ENCODE measurements around the gene PKIB.

Gene PKIB

GRCh38 chr6:122666418-122666817 lies 56.2 kb downstream of the PKIB start:
- no peak for DNase-seq (ENCODE audit: low read depth in 2 of 2)

GRCh38 chr6:122669418-122669817 lies 59.2 kb downstream of the PKIB start:
- no peak for DNase-seq (ENCODE audit: low read depth in 2 of 2)

- DNase-seq (ENCODE audit: low read depth in 2 of 2), result no peak
These were observed 59.7 kb downstream of the PKIB start for GRCh38 chr6:122669868-122670267.

DNA sequence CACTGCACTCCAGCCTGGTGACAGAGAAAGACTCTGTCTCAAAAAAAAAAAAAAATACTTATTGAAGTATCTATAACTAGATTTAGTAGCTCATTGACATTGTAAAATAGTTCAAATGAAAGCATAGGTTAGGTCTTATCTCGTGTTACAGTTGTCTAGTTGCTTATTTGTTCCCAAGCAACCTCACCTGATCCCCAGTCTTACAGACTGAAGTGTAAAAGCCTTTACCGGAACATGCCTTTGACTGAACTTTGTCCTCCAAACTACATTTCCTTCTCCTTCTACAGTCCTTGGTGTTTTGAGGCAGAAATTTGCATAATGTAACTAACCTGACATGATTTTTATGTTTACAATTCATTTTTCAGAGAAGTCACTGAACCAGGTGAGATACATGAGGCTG lies 61.0 kb downstream of the PKIB start:
- DNase-seq (ENCODE audit: low read depth in 2 of 2), result no peak

- DNase-seq (ENCODE audit: low read depth in 2 of 2), result no peak
These were observed 63.2 kb downstream of the PKIB start for GRCh38 chr6:122673343-122673961.

- DNase-seq (ENCODE audit: low read depth in 2 of 2), result no peak
These were observed 65.9 kb downstream of the PKIB start for GRCh38 chr6:122676146-122676545.

DNA sequence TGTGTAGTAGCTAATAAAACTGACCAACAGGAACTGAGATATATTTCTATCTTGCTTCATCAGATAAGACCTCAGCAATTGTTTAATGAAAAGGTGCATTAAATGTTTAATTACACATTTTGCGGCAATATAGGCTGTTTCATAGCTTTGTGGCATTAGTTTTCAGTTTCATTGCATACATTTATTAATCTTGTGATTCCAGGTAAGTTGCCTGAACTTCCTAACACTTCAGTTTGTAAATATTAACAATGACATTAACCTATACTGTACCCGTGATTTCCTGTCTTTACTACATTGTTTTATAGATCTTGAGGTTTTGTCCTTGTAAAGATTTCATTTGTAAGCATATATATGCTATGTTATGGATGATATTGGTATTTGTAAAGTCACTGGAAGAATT lies 66.5 kb downstream of the PKIB start:
- no peak for DNase-seq (ENCODE audit: low read depth in 2 of 2)

- DNase-seq (ENCODE audit: low read depth in 2 of 2), result no peak
These were observed 67.2 kb downstream of the PKIB start for GRCh38 chr6:122677406-122677805.

DNA sequence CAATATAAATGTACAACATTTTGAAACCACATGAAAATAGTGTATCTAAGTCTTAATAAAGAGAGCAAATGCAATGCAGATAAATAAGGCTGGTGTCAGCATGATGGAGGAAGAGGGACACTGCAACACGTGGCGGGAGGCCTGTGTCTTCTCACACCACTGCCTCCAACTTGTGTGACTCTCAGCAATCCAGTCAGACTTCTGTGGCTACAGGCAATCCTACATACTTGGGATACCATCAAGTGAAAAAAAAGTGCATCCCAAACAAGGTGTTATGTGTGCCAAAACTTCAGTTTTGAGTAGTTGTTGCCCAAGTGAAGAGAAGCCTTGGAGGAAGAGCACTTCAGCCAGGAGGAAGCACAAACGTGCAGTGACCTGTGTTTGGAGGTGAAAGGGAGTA lies 68.6 kb downstream of the PKIB start:
- DNase-seq (ENCODE audit: low read depth in 2 of 2), result no peak

DNA sequence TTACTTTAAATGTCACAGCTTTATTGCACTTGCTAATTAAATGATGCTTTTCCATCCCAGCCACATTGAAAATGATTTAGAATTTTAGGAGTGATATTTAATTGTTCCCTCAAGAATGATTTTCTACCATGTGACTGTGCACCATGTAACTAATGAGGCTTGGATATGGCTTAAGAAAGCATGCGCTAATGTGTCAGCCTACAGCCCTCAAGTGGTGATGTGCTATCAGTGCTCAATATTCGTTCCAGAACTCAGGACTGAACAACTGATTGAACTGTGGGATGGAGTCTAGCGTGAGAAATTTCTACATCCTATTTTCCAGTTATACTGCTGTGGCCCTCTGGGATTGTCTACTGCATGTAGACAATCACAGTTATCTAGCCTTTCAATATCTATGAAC lies 71.5 kb downstream of the PKIB start:
- DNase-seq (ENCODE audit: low read depth in 2 of 2), result no peak

DNA sequence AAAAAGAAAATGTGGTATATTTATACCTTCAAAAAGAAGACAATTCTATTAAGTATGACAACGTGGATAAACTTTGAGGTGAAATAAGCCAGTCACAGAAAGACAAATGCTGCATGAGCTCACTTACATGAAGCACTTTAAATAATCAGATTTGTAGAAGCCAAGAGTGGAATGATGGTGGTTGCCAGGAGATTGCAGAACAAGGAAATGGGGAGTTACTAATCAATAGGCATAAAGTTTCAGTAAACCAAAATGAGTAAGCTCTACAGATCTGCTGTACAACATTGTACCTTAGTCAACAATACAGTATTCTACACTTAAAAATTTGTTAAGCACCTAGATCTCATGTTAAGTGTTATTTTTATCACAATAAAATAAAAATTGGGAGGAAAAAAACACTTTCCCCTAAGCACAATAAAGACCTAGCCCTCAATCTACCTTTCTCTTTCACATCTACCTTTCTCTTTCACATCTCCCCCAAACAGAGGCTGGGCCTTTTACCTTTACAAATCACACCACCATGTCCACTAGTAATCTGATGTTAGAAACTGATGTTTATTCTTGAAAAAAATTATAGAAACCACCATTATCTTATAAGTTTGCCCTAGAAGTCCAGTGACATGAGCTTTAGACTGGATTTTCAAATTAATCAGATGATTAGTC lies 73.9 kb downstream of the PKIB start:
- DNase-seq (ENCODE audit: low read depth in 2 of 2), result no peak

GRCh38 chr6:122692175-122692598 lies 82.0 kb downstream of the PKIB start:
- no peak for DNase-seq (ENCODE audit: low read depth in 2 of 2)

DNA sequence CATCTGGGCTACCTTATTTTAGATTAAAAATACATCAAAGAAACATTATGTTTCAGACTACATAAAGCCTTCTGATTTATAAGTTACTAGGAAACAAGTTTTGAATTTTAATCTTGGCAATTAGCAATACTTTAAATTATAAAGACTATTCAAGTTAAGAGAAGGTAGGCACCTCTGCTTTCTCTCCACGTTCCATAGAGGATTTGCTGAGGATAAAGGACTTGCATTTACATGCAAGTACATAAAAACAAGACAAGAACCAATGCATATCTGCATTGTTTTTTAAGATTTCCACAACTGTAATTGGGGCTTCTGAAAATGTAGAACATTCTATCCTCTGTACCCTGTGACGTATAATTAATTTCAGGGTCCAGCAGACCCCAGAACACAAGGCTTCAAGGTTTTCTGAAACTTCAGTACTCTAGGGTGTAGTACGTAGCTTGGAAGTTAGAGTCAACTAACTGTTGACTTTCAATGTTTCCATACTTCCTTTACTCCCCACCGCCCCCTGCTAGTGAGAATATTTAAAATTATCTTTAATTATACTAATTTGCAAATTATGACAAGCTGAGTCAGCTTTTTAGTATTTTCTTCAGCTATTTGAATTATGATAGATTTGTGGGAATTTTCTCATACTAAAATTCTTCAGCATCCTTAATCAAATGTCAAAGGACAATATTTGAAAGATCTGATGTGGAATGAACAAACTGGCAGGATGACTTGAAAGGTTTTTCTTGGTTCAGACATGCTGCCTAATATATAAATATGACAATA lies 82.8 kb downstream of the PKIB start:
- no peak for DNase-seq (ENCODE audit: low read depth in 2 of 2)

DNA sequence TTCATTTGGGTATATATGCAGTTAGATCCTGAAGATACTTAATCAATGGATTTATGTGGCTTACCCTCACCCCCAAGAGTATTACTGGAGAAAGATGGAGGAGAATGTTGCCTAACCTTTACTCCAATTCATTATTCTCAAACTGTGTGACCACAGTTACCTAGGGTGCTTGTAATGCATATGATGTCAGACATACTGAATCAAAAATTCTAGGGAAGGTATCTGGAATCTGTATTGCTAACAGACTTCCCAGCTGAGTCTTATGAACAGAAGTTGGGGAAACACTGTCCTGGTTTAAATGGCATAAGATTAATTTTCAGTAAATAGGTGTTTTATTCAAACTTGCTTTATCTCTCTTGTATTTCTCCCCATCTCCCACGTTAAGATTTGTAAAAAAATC lies 83.9 kb downstream of the PKIB start:
- DNase-seq (ENCODE audit: low read depth in 2 of 2), result no peak

DNA sequence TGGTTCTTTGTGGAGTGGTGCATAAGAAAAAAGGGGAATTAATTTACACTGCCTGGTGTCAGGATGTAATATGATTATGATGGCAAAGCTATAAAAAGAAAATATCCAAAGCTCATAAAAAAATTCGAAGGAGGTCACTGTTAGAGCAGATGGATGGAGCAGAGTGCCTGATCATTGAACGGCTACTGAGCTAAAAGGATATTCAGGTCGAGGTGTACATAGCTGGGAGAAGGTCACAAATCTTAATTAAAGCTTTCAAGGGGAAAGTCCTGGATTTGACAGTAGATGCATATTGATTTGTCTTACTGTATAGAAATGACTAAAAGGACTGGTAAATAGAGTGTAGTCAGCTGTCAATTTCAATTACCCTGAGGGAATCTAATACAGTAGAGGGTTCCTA lies 84.4 kb downstream of the PKIB start:
- no peak for DNase-seq (ENCODE audit: low read depth in 2 of 2)

GRCh38 chr6:122695188-122695587 lies 85.0 kb downstream of the PKIB start:
- DNase-seq (ENCODE audit: low read depth in 2 of 2), result no peak

GRCh38 chr6:122696079-122696478 lies 85.9 kb downstream of the PKIB start:
- no peak for DNase-seq (ENCODE audit: low read depth in 2 of 2)

DNA sequence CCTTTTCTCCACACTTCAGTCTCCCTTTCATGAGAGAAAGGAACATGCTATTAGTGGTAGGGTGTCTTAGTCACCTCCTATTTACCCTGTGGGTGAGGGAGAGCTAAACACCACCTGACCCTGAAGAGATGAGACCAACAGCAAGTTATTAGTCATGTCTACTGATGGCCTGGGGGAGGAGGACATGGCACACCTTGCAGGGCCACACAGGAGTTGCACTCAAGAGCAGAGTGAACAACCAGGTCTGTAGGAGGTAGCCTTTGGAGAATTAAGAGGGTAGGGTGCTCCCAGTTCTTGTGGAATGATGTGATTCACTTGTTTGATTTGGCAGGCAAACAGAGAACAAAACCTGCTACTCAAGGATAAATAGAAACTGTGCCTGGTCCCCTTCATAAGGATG lies 86.6 kb downstream of the PKIB start:
- no peak for DNase-seq (ENCODE audit: low read depth in 2 of 2)

- DNase-seq (ENCODE audit: low read depth in 2 of 2), result no peak
These were observed 87.3 kb downstream of the PKIB start for GRCh38 chr6:122697458-122697857.

- no peak for DNase-seq (ENCODE audit: low read depth in 2 of 2)
These were observed 91.5 kb downstream of the PKIB start for GRCh38 chr6:122701666-122702065.

DNA sequence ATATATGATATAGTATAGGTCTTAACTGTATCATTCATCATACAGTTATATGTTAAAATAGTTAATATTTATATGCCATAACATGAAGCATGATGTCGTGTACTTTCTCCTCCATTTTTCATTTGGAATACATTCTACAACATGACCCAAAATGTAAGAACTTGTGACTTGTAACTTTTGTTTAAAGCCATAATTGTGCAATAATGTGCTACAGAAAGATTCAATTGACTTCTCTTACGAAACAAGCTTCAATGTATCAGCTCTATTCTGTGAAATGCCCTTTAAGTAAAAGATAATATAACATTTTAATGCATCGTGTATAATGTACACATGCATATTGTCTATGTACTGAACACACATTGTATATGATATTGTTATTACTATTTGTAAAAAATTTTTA lies 92.6 kb downstream of the PKIB start:
- no peak for DNase-seq (ENCODE audit: low read depth in 2 of 2)

DNA sequence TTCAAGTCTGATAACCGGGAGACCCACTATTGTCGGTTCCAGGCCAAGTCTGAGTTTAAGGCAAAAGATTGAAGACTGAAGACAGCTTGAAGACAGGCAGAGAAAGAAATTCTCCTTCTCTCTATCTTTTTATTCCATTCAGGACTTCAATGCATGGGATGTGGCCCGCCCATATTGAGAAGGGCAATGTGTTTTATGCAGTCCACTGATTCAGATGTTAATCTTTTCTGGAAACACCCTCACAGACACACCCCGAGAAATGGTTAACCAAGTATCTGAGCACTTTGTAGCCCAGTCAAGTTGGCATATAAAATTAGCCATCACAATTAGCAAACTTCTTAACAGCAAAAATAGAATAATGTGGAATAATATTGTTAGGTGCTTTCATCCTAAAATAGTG lies 93.9 kb downstream of the PKIB start:
- no peak for DNase-seq (ENCODE audit: low read depth in 2 of 2)

GRCh38 chr6:122709922-122710512 lies 99.8 kb downstream of the PKIB start:
- no peak for DNase-seq (ENCODE audit: low read depth in 2 of 2)
